Measurements from ENCODE around the gene CUL5.

DNA sequence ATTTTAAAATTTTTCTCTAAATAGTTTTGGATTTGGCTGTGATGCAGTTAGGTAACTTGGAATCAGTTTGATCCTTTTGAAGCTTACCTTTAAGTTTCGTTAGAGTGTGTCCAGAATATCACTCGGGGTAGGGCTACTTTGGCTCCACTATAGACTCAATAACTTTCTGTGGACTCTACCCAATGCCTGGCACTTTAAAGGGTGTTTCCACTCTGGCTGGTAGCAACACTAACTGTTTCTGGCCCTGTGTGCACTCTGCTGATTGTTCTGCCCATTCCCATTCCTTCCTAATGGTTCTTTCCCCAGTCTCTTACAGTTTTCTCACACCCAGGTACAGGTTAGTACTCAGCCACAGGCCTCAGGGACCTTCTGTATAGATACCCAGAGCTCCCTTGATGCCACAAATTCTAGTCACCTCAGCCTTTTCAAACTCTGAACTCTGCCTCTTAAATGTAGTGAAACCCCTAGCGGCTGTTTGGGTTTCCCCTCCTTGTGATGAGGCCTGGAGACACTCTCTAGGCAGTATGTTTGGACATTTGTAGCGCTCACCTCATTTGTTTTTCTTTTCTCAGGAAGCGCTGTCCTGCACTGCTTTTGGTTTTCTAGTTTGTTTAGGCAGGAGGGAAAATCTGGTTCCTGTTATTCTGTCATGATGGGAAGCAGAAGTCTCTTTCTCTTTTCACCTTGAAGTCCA, 16.8 kb downstream of the CUL5 start:
- no peak for TF ChIP-seq BHLHE40 (IDR thresholded peaks at IDR 0.05; ENCODE audit: borderline replicate concordance)
- TF ChIP-seq SP1 (IDR thresholded peaks at IDR 0.05): no peak

All from HEK293T (cell line).